ENCODE measurements around the gene PSMC6. TPM values are rescaled to one million over a fixed set of nuclear protein-coding genes. Genes with fewer than 3 reads are reported as not detected.
A peak's percentile ranks its signal among the peaks of the same experiment; 100 is the strongest.
"Not testable (repeated sequence)": the region's sequence is repeated elsewhere in the genome, so short reads cannot be mapped to it uniquely, and the experiment has no call there.

Gene PSMC6
- total RNA-seq, 3 donors from 2014 or later (not counting 1 experiment from before 2014, with no cell fraction given) = 148 to 160 (median 159) TPM

DNA sequence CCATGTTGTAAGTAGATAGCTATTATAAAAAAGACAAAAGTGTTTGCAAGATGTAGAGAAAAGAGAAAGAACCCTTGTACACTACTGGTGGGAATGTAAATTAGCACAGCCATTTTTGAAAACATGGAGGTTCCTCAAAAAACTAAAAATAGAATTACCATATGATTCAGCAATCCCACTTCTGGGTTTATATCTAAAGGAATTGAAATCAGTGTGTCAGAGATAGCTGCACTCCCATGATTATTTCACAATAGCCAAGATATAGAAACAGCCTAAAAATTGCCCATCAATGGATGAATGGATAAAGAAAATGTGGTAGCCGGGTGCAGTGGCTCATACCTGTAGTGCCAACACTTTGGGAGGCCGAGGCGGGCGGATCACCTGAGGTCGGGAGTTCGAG, 9.2 kb downstream of the PSMC6 start:
- TF ChIP-seq, protein P1, sequence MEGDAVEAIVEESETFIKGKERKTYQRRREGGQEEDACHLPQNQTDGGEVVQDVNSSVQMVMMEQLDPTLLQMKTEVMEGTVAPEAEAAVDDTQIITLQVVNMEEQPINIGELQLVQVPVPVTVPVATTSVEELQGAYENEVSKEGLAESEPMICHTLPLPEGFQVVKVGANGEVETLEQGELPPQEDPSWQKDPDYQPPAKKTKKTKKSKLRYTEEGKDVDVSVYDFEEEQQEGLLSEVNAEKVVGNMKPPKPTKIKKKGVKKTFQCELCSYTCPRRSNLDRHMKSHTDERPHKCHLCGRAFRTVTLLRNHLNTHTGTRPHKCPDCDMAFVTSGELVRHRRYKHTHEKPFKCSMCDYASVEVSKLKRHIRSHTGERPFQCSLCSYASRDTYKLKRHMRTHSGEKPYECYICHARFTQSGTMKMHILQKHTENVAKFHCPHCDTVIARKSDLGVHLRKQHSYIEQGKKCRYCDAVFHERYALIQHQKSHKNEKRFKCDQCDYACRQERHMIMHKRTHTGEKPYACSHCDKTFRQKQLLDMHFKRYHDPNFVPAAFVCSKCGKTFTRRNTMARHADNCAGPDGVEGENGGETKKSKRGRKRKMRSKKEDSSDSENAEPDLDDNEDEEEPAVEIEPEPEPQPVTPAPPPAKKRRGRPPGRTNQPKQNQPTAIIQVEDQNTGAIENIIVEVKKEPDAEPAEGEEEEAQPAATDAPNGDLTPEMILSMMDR (IDR thresholded peaks at IDR 0.05) = no peak
- no peaks in the 10 kb centered on the region for H3K4me1 ChIP-seq (ENCODE audit: control insufficient read depth, insufficient read depth, low read length)
- Mint-ChIP-seq H3K27me3 (ENCODE audit: low read depth in 2 of 2) (no peaks in the 10 kb centered on the region), H3K36me3 (peaks cover 7% of the 10 kb centered on the region), H3K27ac (no peak overlapping the region), H3K4me3 (no peak overlapping the region), H3K4me1 (no peaks in the 10 kb centered on the region), H3K9me3 (no peaks in the 10 kb centered on the region)
- ATAC-seq (no peak), DNase-seq (no peak)
- peaks cover 73% of the 10 kb centered on the region for H3K36me3 ChIP-seq (ENCODE audit: control insufficient read depth, insufficient read depth, low read length)
- H3K4me3 ChIP-seq (ENCODE audit: low read length) = no peak overlapping the region
- H3K27ac ChIP-seq (ENCODE audit: low read length) = no peak overlapping the region
- H3K27me3 ChIP-seq (ENCODE audit: control insufficient read depth, insufficient read depth, low read length) = no peaks in the 10 kb centered on the region
- 98% methylated on average over 5 of the region's 6 CpGs for WGBS (ENCODE audit: insufficient coverage)
- H3K9me3 ChIP-seq (ENCODE audit: control insufficient read depth, insufficient read depth, low read length) = no peaks in the 10 kb centered on the region
- intact Hi-C loops (cut with micrococcal nuclease) = no loop called here

DNA sequence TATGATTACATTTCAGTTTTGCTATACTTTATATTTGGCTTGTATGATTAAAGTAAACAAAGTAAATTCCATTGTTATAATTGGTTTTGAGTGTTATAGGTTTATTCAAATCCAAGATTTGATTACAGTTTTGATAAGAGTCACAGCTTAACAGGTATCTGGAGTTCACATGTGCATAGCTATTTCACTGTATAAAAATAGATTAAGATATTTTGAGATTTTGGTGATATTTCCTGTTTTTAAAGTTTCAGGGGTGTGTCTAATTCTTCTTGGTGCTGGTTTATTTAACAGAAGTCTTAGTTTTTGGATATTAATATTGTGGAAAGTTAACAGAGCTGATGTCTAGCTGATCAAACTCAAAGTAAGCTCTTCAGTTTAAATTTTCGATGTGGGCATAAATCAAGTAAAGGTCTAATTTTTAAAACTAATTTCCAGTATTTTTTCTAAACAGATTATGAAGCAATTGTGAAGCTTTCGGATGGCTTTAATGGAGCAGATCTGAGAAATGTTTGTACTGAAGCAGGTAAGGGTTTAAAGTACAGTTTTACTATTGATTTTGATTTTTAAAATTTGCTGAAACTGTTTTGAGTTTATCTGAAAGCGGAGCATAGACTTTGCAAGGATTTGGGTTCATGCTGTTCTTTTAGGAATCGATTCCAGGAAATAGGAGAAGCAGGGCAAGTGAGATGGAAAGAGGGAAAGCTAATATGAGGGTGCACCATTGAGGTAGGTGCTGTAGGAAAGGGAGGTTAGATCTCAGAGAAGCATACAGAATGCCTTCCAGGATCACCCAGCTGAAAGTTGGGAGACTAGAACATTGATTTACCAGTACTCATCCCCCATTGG, 16.7 kb downstream of the PSMC6 start:
- Mint-ChIP-seq H3K27me3 (ENCODE audit: low read depth in 2 of 2) (no peaks in the 10 kb centered on the region), H3K27ac (peak overlapping the region; percentile 6 to 64), H3K36me3 (peaks cover 11% of the 10 kb centered on the region), H3K4me1 (peaks cover 6 to 13% of the 10 kb centered on the region in 2 donors), H3K4me3 (no peak overlapping the region), H3K9me3 (no peaks in the 10 kb centered on the region)
- Histone ChIP-seq H3K36me3 (ENCODE audit: control insufficient read depth, insufficient read depth, low read length) (peaks cover 67% of the 10 kb centered on the region), H3K4me3 (ENCODE audit: low read length) (no peak overlapping the region), H3K4me1 (ENCODE audit: control insufficient read depth, insufficient read depth, low read length) (no peaks in the 10 kb centered on the region), H3K27ac (ENCODE audit: low read length) (no peak overlapping the region), H3K9me3 (ENCODE audit: control insufficient read depth, insufficient read depth, low read length) (no peaks in the 10 kb centered on the region), H3K27me3 (ENCODE audit: control insufficient read depth, insufficient read depth, low read length) (no peaks in the 10 kb centered on the region)
- intact Hi-C loops (cut with micrococcal nuclease) = no loop called here
- TF ChIP-seq, protein P1 (IDR thresholded peaks at IDR 0.05) = no peak
- DNase-seq = no peak
- ATAC-seq = no peak
- WGBS (ENCODE audit: insufficient coverage) = 97% methylated on average over 4 of the region's 4 CpGs

DNA sequence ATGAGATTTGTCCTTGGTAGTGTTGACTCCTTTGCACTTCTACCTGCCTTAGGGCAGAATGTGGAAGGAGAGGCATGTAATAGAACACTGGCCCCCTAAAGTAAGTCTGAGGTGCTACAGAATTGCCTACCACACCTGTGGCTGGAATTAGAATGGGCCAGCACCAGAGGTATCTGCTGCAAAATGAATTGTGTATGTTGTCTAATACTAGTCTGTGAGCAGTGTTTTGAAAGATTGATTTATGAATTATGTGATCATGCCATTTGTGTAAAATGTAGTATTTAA, 17.3 kb downstream of the PSMC6 start:
- no peak for ATAC-seq
- no peak for DNase-seq
- H3K4me1 Mint-ChIP-seq = peaks cover 6 to 13% of the 10 kb centered on the region in 2 donors
- H3K4me1 ChIP-seq (ENCODE audit: control insufficient read depth, insufficient read depth, low read length) = no peaks in the 10 kb centered on the region
- TF ChIP-seq, protein P1 (IDR thresholded peaks at IDR 0.05) = no peak
- H3K9me3 Mint-ChIP-seq = no peaks in the 10 kb centered on the region
- no peak overlapping the region for H3K27ac ChIP-seq (ENCODE audit: low read length)
- H3K9me3 ChIP-seq (ENCODE audit: control insufficient read depth, insufficient read depth, low read length) = no peaks in the 10 kb centered on the region
- H3K4me3 ChIP-seq (ENCODE audit: low read length) = no peak overlapping the region
- H3K36me3 ChIP-seq (ENCODE audit: control insufficient read depth, insufficient read depth, low read length) = peaks cover 62% of the 10 kb centered on the region
- no peaks in the 10 kb centered on the region for H3K27me3 Mint-ChIP-seq (ENCODE audit: low read depth in 2 of 2)
- H3K36me3 Mint-ChIP-seq = peaks cover 11% of the 10 kb centered on the region
- no peak overlapping the region for H3K4me3 Mint-ChIP-seq
- H3K27me3 ChIP-seq (ENCODE audit: control insufficient read depth, insufficient read depth, low read length) = no peaks in the 10 kb centered on the region
- no peak overlapping the region for H3K27ac Mint-ChIP-seq
- intact Hi-C loops (cut with micrococcal nuclease) = no loop called here

DNA sequence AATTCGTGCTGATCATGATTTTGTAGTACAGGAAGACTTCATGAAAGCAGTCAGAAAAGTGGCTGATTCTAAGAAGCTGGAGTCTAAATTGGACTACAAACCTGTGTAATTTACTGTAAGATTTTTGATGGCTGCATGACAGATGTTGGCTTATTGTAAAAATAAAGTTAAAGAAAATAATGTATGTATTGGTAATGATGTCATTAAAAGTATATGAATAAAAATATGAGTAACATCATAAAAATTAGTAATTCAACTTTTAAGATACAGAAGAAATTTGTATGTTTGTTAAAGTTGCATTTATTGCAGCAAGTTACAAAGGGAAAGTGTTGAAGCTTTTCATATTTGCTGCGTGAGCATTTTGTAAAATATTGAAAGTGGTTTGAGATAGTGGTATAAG, 20.5 kb downstream of the PSMC6 start:
- H3K36me3 Mint-ChIP-seq = peaks cover 11% of the 10 kb centered on the region
- H3K4me3 ChIP-seq (ENCODE audit: low read length); H3K27ac Mint-ChIP-seq; H3K4me3 Mint-ChIP-seq; H3K27me3 Mint-ChIP-seq (ENCODE audit: low read depth in 2 of 2); ATAC-seq; H3K27ac ChIP-seq (ENCODE audit: low read length); H3K9me3 Mint-ChIP-seq; intact Hi-C loops (cut with micrococcal nuclease); H3K27me3 ChIP-seq (ENCODE audit: control insufficient read depth, insufficient read depth, low read length); H3K9me3 ChIP-seq (ENCODE audit: control insufficient read depth, insufficient read depth, low read length); DNase-seq: not testable (repeated sequence)
- H3K4me1 Mint-ChIP-seq = peaks cover 15 to 16% of the 10 kb centered on the region in 2 donors
- peaks cover 12% of the 10 kb centered on the region for H3K4me1 ChIP-seq (ENCODE audit: control insufficient read depth, insufficient read depth, low read length)
- 97% methylated on average over 1 of the region's 2 CpGs for WGBS (ENCODE audit: insufficient coverage)
- H3K36me3 ChIP-seq (ENCODE audit: control insufficient read depth, insufficient read depth, low read length) = peaks cover 37% of the 10 kb centered on the region

DNA sequence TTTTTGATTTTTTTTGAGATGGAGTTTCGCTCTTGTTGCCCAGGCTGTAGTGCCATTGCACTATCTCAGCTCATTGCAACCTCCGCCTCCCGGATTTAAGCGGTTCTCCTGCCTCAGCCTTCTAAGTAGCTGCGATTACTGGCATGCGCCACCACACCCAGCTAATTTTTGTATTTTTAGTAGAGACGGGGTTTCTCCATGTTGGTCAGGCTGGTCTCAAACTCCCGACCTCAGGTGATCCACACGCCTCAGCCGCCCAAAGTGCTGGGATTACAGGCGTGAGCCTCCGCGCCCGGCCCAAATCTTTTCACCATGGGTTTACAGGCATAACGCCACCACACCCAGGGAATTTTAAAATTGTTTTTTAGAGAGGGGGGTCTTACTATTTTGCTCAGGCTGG, 22.0 kb downstream of the PSMC6 start:
- H3K36me3 Mint-ChIP-seq; DNase-seq; H3K9me3 ChIP-seq (ENCODE audit: control insufficient read depth, insufficient read depth, low read length); intact Hi-C loops (cut with micrococcal nuclease); H3K9me3 Mint-ChIP-seq; ATAC-seq; H3K27me3 ChIP-seq (ENCODE audit: control insufficient read depth, insufficient read depth, low read length); H3K4me3 Mint-ChIP-seq; H3K27me3 Mint-ChIP-seq (ENCODE audit: low read depth in 2 of 2); H3K27ac ChIP-seq (ENCODE audit: low read length); H3K4me3 ChIP-seq (ENCODE audit: low read length): not testable (repeated sequence)
- 94% methylated on average over 14 of the region's 15 CpGs for WGBS (ENCODE audit: insufficient coverage)
- Histone ChIP-seq H3K36me3 (ENCODE audit: control insufficient read depth, insufficient read depth, low read length) (peaks cover 29% of the 10 kb centered on the region), H3K4me1 (ENCODE audit: control insufficient read depth, insufficient read depth, low read length) (peaks cover 12% of the 10 kb centered on the region)
- Mint-ChIP-seq H3K27ac (peak overlapping the region in 1 of 2 donors; percentile 72), H3K4me1 (peaks cover 19 to 23% of the 10 kb centered on the region in 2 donors)
